Gastrocnemius medialis (tissue), 4 donors: Measurements from ENCODE around the gene RACGAP1.

Experiments
- POLR2A ChIP-seq, 2 donors: fragments of 450-650 bp; IDR thresholded peaks; one replicate each; pipeline ENCODE4 v1.6.1; 2017; ENCODE audit warnings: antibody characterized with exemption in 2 of 2, mild to moderate bottlenecking in 2 of 2, moderate library complexity in 2 of 2
- TF ChIP-seq, protein P1 (sequence below), 5 experiments: fragments of 450-650 bp in 3 of 5; fragments of 200-600 bp in 2 of 5; sonication (generic) in 2 of 5; IDR thresholded peaks in 4 of 5; conservative IDR thresholded peaks in 1 of 5; 1 replicate in 4 of 5; 2 replicates in 1 of 5; pipeline ENCODE4 v1.5.1; 2016 to 2019; ENCODE audit warnings: antibody characterized with exemption in 5 of 5, mild to moderate bottlenecking in 3 of 5, moderate library complexity in 3 of 5

DNA sequence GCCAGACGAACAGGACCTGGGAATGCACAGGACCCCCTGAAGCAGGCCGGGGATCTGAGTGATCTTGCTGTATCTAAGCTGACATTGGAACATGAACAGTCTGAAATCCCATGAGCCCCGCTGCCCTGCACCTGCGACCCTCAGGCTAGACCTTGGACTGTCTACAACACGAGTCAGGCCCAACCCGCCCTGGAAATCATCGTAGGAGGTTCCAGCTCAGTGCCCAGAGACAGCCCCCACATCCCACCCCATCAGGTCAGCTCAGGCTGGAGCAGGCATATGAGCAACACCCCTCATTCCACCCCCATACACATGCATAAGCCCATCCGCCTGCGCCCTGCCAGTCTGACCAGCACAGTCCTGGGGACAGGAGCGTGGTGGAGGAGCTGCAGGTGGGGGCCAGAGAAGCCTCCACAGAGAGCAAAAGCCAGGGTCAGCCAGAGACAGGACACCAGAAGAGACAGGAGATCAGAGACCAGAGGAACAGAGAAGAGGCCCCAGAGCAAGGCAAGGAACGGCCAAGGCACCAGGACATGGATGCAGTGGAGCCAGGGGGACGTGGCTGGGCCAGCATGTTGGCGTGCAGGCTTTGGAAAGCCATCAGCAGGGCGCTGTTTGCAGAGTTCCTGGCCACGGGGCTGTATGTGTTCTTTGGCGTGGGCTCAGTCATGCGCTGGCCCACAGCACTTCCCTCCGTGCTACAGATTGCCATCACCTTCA is 52.5 kb downstream of the RACGAP1 start, which contains the start of gene AQP6:
- no peak for TF ChIP-seq POLR2A (IDR thresholded peaks at IDR 0.05)
- TF ChIP-seq, protein P1, sequence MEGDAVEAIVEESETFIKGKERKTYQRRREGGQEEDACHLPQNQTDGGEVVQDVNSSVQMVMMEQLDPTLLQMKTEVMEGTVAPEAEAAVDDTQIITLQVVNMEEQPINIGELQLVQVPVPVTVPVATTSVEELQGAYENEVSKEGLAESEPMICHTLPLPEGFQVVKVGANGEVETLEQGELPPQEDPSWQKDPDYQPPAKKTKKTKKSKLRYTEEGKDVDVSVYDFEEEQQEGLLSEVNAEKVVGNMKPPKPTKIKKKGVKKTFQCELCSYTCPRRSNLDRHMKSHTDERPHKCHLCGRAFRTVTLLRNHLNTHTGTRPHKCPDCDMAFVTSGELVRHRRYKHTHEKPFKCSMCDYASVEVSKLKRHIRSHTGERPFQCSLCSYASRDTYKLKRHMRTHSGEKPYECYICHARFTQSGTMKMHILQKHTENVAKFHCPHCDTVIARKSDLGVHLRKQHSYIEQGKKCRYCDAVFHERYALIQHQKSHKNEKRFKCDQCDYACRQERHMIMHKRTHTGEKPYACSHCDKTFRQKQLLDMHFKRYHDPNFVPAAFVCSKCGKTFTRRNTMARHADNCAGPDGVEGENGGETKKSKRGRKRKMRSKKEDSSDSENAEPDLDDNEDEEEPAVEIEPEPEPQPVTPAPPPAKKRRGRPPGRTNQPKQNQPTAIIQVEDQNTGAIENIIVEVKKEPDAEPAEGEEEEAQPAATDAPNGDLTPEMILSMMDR (IDR thresholded peaks at IDR 0.05 in 4 of 5, conservative IDR thresholded peaks at IDR 0.05 in 1 of 5) = no peak
